H9 (cell line): Measurements from ENCODE around the gene CHIT1. TPM values are rescaled to one million over a fixed set of nuclear protein-coding genes. Genes with fewer than 3 reads are reported as not detected.

Experiments used
- DNase-seq: peaks from one replicate; pipeline ENCODE4 v3.0.0-alpha.2; 2017
- H2AFZ ChIP-seq: one replicate; pipeline ENCODE4 v1.6.1; 2013; ENCODE audit warnings: mild to moderate bottlenecking, low read length, control low read depth, moderate library complexity
- H2AK5ac ChIP-seq: 2 replicates; pipeline ENCODE4 v1.6.1; 2013; ENCODE audit warnings: low read length, control low read depth, mixed read lengths; ENCODE audit not compliant: insufficient read length
- H2BK120ac ChIP-seq: one replicate; pipeline ENCODE4 v1.6.1; 2013; ENCODE audit warnings: low read depth, mild to moderate bottlenecking, low read length, control low read depth, inconsistent platforms; ENCODE audit not compliant: poor library complexity, severe bottlenecking
- H2BK12ac ChIP-seq: 2 replicates; pipeline ENCODE4 v1.6.1; 2013; ENCODE audit warnings: low read length, control low read depth, mixed read lengths, low read depth; ENCODE audit not compliant: insufficient read length
- H2BK15ac ChIP-seq: 2 replicates; pipeline ENCODE4 v1.6.1; 2013; ENCODE audit warnings: low read depth, low read length, control low read depth
- H2BK20ac ChIP-seq: one replicate; pipeline ENCODE4 v1.6.1; 2013; ENCODE audit warnings: low read depth, mild to moderate bottlenecking, low read length, control low read depth, inconsistent platforms; ENCODE audit not compliant: poor library complexity, severe bottlenecking
- H2BK5ac ChIP-seq: 2 replicates; pipeline ENCODE4 v1.6.1; 2013; ENCODE audit warnings: low read length, control low read depth, mixed read lengths; ENCODE audit not compliant: insufficient read length
- H3K14ac ChIP-seq: 2 replicates; pipeline ENCODE4 v1.6.1; 2013; ENCODE audit warnings: low read length, control low read depth; ENCODE audit not compliant: insufficient read depth
- H3K18ac ChIP-seq: 2 replicates; pipeline ENCODE4 v1.6.1; 2013; ENCODE audit warnings: low read depth, mild to moderate bottlenecking, mixed read lengths, low read length, control low read depth; ENCODE audit not compliant: insufficient read length
- H3K23ac ChIP-seq: 2 replicates; pipeline ENCODE4 v1.6.1; 2013; ENCODE audit warnings: low read length, control low read depth, mixed read lengths, low read depth; ENCODE audit not compliant: insufficient read length
- H3K23me2 ChIP-seq: 2 replicates; pipeline ENCODE4 v1.6.1; 2013; ENCODE audit warnings: low read depth, mild to moderate bottlenecking, mixed read lengths, low read length, control low read depth; ENCODE audit not compliant: insufficient read length, poor library complexity, severe bottlenecking
- H3K27ac ChIP-seq: 2 replicates; pipeline ENCODE4 v1.5.1; 2013; ENCODE audit warnings: low read length, control low read depth, mixed read lengths, low read depth; ENCODE audit not compliant: insufficient read length
- H3K27me3 ChIP-seq: 2 replicates; pipeline ENCODE4 v1.6.1; 2013; ENCODE audit warnings: low read length, control low read depth, inconsistent platforms; ENCODE audit not compliant: insufficient read depth
- H3K4ac ChIP-seq: 2 replicates; pipeline ENCODE4 v1.6.1; 2013; ENCODE audit warnings: low read depth, mild to moderate bottlenecking, control low read depth, inconsistent platforms, low read length, moderate library complexity
- H3K4me1 ChIP-seq: 2 replicates; pipeline ENCODE4 v1.6.1; 2013; ENCODE audit warnings: low read length, control low read depth, inconsistent platforms; ENCODE audit not compliant: insufficient read depth
- H3K4me2 ChIP-seq: 2 replicates; pipeline ENCODE4 v1.6.1; 2013; ENCODE audit warnings: low read length, control low read depth, mixed read lengths; ENCODE audit not compliant: insufficient read length, insufficient read depth
- H3K56ac ChIP-seq: 2 replicates; pipeline ENCODE4 v1.6.1; 2013; ENCODE audit warnings: low read depth, mild to moderate bottlenecking, mixed read lengths, low read length, control low read depth; ENCODE audit not compliant: insufficient read length
- H3K79me1 ChIP-seq: 2 replicates; pipeline ENCODE4 v1.6.1; 2013; ENCODE audit warnings: low read depth, mild to moderate bottlenecking, moderate library complexity, low read length, control low read depth, inconsistent platforms; ENCODE audit not compliant: insufficient read depth, poor library complexity, severe bottlenecking
- H3K79me2 ChIP-seq: 2 replicates; pipeline ENCODE4 v1.6.1; 2013; ENCODE audit warnings: low read length, control low read depth, inconsistent platforms; ENCODE audit not compliant: insufficient read depth
- H3K9ac ChIP-seq: 2 replicates; pipeline ENCODE4 v1.6.1; 2013; ENCODE audit warnings: low read length, control low read depth, mixed read lengths; ENCODE audit not compliant: insufficient read length; ENCODE audit errors: extremely low read depth
- H3K9me3 ChIP-seq: one replicate; pipeline ENCODE4 v1.6.1; 2013; ENCODE audit warnings: low read depth, low read length, inconsistent platforms; ENCODE audit not compliant: control insufficient read depth
- H3T11ph ChIP-seq: one replicate; pipeline ENCODE4 v1.6.1; 2013; ENCODE audit warnings: mild to moderate bottlenecking, low read length, control low read depth, inconsistent platforms
- H4K20me1 ChIP-seq: one replicate; pipeline ENCODE4 v1.6.1; 2013; ENCODE audit not compliant: control insufficient read depth, insufficient read length, insufficient read depth
- H4K5ac ChIP-seq: 2 replicates; pipeline ENCODE4 v1.6.1; 2013; ENCODE audit warnings: low read depth, mild to moderate bottlenecking, mixed read lengths, low read length, control low read depth; ENCODE audit not compliant: insufficient read length
- H4K8ac ChIP-seq: replicated peaks from 2 replicates; pipeline ENCODE4 v1.6.1; 2013; ENCODE audit warnings: low read length, control low read depth, mixed read lengths, low read depth; ENCODE audit not compliant: insufficient read length
- H4K91ac ChIP-seq: 2 replicates; pipeline ENCODE4 v1.6.1; 2013; ENCODE audit warnings: low read depth, mild to moderate bottlenecking, moderate library complexity, mixed read lengths, low read length, control low read depth; ENCODE audit not compliant: insufficient read length
- H3K27ac Mint-ChIP-seq, 3 experiments: 2 replicates in 2 of 3; 3 replicates in 1 of 3; pipeline ENCODE4 v1.8.0; 2020 to 2021; ENCODE audit warnings: mixed read lengths in 3 of 3, mild to moderate bottlenecking in 1 of 3, moderate library complexity in 1 of 3
- H3K27me3 Mint-ChIP-seq: 2 replicates; pipeline ENCODE4 v1.8.0; 2021; ENCODE audit warnings: low read depth, mild to moderate bottlenecking, moderate library complexity, mixed read lengths
- H3K36me3 Mint-ChIP-seq, 3 experiments: 2 replicates in 2 of 3; 3 replicates in 1 of 3; pipeline ENCODE4 v1.8.0; 2020 to 2021; ENCODE audit warnings: low read depth in 3 of 3, mixed read lengths in 3 of 3; ENCODE audit not compliant: insufficient read depth in 1 of 3
- H3K4me1 Mint-ChIP-seq, 2 experiments: 2 replicates each; pipeline ENCODE4 v1.8.0; 2020; ENCODE audit warnings: mixed read lengths in 2 of 2
- H3K4me3 Mint-ChIP-seq, 2 experiments: 2 replicates in 1 of 2; 3 replicates in 1 of 2; pipeline ENCODE4 v1.8.0; 2020 to 2021; ENCODE audit warnings: mild to moderate bottlenecking in 2 of 2, mixed read lengths in 2 of 2, moderate library complexity in 1 of 2
- H3K9me3 Mint-ChIP-seq, 2 experiments: 2 replicates in 1 of 2; 3 replicates in 1 of 2; pipeline ENCODE4 v1.8.0; 2020; ENCODE audit warnings: mild to moderate bottlenecking in 2 of 2, mixed read lengths in 2 of 2, moderate library complexity in 1 of 2
- CTCF ChIP-seq: fragments of 200-600 bp; sonication (generic); conservative IDR thresholded peaks from 3 replicates; pipeline ENCODE4 v1.8.0; 2021; ENCODE audit warnings: antibody characterized with exemption, mild to moderate bottlenecking
- WGBS: extraction: QIAGEN DNeasy Blood & Tissue Kit; methylation state at CpG from one replicate; pipeline ENCODE4 v1.1.7; 2013; ENCODE audit warnings: missing lambda C conversion rate, low lambda C conversion rate, mixed read lengths; ENCODE audit not compliant: insufficient read length; ENCODE audit errors: extremely low coverage; 5-methylcytosine and 5-hydroxymethylcytosine counted together
- total RNA-seq: library from RNA; stranded (reverse); gene quantifications from 2 replicates; pipeline ENCODE4 v1.2.1, GENCODE V29; 2021

The CHIT1 gene
- total RNA-seq, 1 experiment from 2014 or later: not detected

GRCh38 chr1:203278885-203279406, 49.5 kb upstream of the CHIT1 start:
- Mint-ChIP-seq H3K27ac (no peak overlapping the region), H3K9me3 (no peaks in the 10 kb centered on the region; a peak in 1 of 5 replicates), H3K4me1 (peaks cover 12 to 23% of the 10 kb centered on the region in 2 experiments), H3K4me3 (peak overlapping the region in 1 of 2 experiments; percentile 61; a peak in 2 of 5 replicates), H3K36me3 (no peaks in the 10 kb centered on the region), H3K27me3 (peaks cover 76% of the 10 kb centered on the region)
- H4K91ac ChIP-seq: no peak overlapping the region
- no peaks in the 10 kb centered on the region for H3K9me3 ChIP-seq
- no peak overlapping the region for H3K23ac ChIP-seq
- H2BK120ac ChIP-seq: no peak overlapping the region
- H3K27me3 ChIP-seq: peaks cover 3% of the 10 kb centered on the region; the same call in 1 of the 2 replicates
- TF ChIP-seq CTCF: no peak
- no peak overlapping the region for H2AFZ ChIP-seq
- no peaks in the 10 kb centered on the region for H3K79me2 ChIP-seq
- H4K5ac ChIP-seq: no peak overlapping the region
- no peak overlapping the region for H3K18ac ChIP-seq
- no peak overlapping the region for H4K8ac ChIP-seq
- DNase-seq: no peak
- no CpG with 5 or more reads among the region's 8 CpGs for WGBS
- H3K4ac ChIP-seq: no peak overlapping the region
- no peak overlapping the region for H3K9ac ChIP-seq
- no peak overlapping the region for H2BK20ac ChIP-seq
- H3K23me2 ChIP-seq: no peaks in the 10 kb centered on the region
- no peak overlapping the region for H2BK15ac ChIP-seq
- H3K56ac ChIP-seq: no peak overlapping the region
- H3K14ac ChIP-seq: no peak overlapping the region; the same call in 1 of the 2 replicates
- H3T11ph ChIP-seq: no peak overlapping the region
- no peak overlapping the region for H3K27ac ChIP-seq
- H3K4me2 ChIP-seq: peak overlapping the region; percentile 2
- no peak overlapping the region for H2AK5ac ChIP-seq
- H3K4me1 ChIP-seq: no peaks in the 10 kb centered on the region
- no peak overlapping the region for H2BK5ac ChIP-seq
- H3K79me1 ChIP-seq: no peaks in the 10 kb centered on the region
- no peak overlapping the region for H2BK12ac ChIP-seq
- H4K20me1 ChIP-seq: peaks cover 2% of the 10 kb centered on the region
